ENCODE data around the gene CCPG1.
A peak's percentile ranks its signal among the peaks of the same experiment; 100 is the strongest.

CCPG1 gene

GRCh38 chr15:55319537-55320237 is 88.5 kb downstream of the CCPG1 start:
- DNase-seq (ENCODE audit: low read depth): no peak

GRCh38 chr15:55318588-55319494 is 89.3 kb downstream of the CCPG1 start, which contains the start of the genes PIGB and PIGBOS1:
Gene PIGB (plus strand): TSS chr15:55319222. CDS start chr15:55319251, 29 bp downstream.
Gene PIGBOS1 (minus strand): TSS chr15:55319123. CDS start chr15:55317792, 1,331 bp downstream.
- peak; percentile 59 for DNase-seq (ENCODE audit: low read depth)
